Right renal pelvis (tissue), 4 donors: Measurements from ENCODE around the gene SYNDIG1. TPM values are rescaled to one million over a fixed set of nuclear protein-coding genes. Genes with fewer than 3 reads are reported as not detected.

Source experiments
- DNase-seq, 4 donors: peaks; one replicate each; pipeline ENCODE4 v3.0.0-alpha.2; 2013; ENCODE audit warnings: low read depth in 4 of 4, low spot score in 3 of 4, missing footprints in 1 of 4
- polyA plus RNA-seq, 4 donors: library from polyadenylated mRNA; unstranded; fragments of 120-200 nt; gene quantifications; one replicate each; pipeline ENCODE4 v1.2.1, GENCODE V29; 2013; ENCODE audit not compliant: insufficient read length in 4 of 4

SYNDIG1 gene
- polyA plus RNA-seq, 4 donors: 7.9 to 9.8 (median 9.6) TPM

DNA sequence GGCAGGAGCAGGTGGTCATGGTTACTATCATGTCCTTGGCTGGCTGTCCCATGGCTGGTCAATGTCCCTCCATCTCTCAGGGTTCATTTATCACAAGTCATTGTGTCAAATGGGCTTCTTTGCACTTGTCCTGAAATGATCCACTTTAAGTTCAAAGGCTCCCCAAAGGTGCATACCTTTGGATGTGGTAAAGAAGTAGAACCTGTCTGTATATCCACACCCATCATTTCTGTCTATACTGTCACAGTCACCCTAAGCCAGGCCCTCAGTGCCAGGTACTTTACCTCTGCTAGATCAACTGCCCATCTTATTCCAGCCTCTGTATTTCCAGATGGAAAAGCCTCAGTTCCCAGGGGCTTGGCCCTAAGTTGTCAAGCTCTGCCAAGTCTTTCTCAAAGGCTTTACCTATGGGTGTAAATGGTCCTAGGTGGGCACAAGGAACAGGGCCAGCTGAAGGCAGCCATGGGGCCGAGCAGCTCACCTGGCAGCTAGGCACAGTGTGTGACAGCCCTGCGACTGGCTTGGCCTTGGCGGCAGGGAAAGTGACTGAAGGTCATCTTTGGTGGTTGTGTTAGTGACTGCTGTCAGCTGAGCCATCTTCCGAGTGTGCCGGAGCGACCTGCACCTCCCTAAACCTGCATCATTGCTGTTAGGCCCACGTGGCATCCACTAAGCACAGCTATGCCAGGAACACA lies 198.4 kb downstream of the SYNDIG1 start:
- no peak for DNase-seq

- no peak for DNase-seq
These were observed 198.9 kb downstream of the SYNDIG1 start for GRCh38 chr20:24668384-24668702.

- DNase-seq: no peak
These were observed 199.4 kb downstream of the SYNDIG1 start for GRCh38 chr20:24668791-24669190.

DNA sequence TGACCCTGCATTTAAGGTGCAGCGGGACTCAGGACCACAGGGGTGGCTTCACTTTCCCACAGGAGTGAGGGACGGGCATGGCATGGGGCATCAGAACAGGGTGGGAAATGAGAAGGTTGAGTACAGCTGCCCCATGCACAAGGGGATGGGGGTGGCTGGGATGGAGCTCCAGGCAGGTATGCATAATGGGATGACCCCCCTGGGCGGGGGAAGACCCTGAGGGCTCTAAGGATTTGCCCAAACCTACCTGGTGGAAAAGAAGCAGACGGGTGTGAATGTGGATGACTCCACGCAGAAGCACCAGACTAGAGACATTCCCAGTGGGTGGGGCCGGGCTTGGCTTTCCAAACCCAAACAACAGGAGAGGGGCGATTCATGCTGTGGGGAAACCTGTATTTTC lies 200.3 kb downstream of the SYNDIG1 start:
- DNase-seq: no peak

DNA sequence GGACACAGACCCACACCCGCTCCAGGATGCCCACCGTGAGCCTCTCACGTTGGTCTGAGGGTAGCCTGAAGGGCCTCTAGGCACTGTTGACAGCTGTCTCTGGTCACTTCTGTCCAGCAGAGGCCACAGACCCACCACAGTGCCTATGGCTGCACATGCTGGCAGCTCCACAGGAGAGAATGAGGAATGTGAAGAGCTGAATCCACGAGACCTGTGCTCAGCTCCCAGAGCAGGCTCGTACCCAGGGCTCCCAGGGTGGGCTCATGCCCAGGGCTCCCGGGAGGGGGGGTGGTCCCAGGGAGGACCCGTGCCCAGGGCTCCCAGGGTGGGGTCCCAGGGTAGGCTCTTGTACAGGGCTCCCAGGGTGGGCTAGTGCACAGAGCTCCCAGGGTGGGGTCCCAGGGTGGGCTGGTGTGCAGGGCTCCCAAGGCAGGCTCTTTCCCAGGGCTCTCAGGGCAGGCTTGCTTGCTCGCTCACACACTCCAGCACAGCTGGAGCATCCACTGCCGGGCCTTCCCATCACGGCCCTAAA lies 201.0 kb downstream of the SYNDIG1 start:
- no peak for DNase-seq

DNA sequence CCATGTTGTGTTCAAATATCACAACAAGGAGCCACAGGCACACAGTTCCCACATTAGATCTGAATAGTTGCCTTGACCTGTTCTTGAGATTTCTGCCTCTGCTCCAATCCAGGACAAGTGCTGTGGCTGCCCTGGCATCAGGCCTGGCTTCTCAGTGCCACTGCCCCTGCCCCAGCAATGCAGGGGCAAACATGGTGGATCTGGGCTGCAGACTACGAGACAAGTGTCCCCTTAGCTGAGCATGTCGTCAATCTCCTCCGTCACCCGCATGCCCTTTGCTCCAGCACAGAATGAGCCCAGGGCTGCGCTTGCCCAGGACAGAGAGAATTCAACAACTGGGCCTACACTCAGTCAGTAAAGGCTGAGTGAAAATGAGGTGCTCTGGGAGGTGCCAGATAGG lies 201.6 kb downstream of the SYNDIG1 start:
- no peak for DNase-seq

DNA sequence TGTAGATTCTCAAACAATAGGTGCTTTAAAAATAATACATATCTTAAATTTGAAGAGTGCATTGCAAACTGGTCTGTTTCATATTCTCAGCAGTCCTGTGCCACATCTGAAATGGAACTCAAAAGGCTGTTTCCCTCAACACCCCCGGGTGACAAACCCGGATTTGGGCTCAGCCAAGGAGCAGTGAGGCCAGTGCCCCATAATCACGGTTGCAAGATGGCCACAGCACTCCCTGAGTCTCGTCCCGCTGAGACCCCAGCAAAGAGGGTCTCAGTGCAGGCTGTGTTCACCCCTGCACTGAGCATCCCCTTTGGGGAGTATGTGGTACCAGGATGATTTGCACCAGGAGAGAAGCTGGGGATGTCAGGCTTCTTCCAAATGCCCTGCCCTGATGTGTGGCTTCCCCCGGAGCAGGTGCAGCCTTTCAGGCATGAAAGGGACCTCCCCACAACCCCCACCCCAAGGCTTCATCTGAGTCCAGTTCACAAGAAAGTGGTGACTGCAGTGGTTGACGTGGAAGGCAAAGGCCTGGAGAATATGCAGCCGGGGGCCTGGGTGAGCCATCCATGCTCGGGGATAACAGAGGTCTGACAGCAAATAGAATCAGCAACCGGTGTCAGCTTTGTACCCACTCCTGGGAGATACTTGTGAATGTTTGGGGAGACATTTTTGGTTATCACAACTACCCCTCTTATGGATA lies 202.9 kb downstream of the SYNDIG1 start:
- no peak for DNase-seq

- no peak for DNase-seq
These were observed 203.7 kb downstream of the SYNDIG1 start for GRCh38 chr20:24672886-24673677.

- DNase-seq: no peak
These were observed 204.5 kb downstream of the SYNDIG1 start for GRCh38 chr20:24673678-24674570.

GRCh38 chr20:24674921-24675605 lies 205.6 kb downstream of the SYNDIG1 start:
- no peak for DNase-seq

DNA sequence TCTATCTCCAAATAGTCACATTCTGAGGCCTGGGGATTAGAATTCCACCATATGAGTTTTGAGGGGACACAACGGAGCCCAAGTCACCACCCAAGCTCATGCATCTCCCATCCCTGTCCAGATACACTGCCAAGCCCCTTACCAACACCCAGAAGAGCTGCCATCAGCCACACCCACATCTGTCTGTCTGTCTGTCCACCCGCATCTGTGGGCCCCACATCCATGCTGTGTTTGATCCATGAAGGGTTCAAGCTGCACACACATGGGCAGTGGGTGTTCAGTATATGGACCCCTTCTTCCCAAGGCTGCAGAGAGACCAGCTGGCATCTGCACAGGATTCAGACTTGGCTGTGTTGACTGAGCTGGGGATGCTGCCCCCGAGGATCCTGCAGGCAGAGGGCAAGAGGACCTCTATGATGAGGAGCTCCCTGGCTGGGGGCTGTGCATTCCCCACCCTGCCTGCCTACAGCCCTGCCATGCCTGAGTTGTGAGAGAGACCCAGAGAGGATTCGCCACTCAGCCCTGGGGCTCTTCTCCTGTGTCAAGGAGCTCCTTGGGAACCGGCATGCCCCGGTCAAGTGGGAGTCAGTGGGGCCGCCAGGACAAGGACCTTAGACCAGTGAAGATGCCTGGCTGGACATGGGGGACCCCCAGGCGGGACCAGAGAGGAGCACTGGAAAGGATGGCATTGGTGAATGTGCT lies 206.4 kb downstream of the SYNDIG1 start:
- DNase-seq: no peak

GRCh38 chr20:24676353-24676977 lies 207.0 kb downstream of the SYNDIG1 start:
- DNase-seq: no peak

- DNase-seq: no peak
These were observed 207.5 kb downstream of the SYNDIG1 start for GRCh38 chr20:24676978-24677370.

GRCh38 chr20:24677626-24678315 lies 208.3 kb downstream of the SYNDIG1 start:
- DNase-seq: no peak

GRCh38 chr20:24678351-24679106 lies 209.1 kb downstream of the SYNDIG1 start:
- DNase-seq: no peak

GRCh38 chr20:24679448-24680047 lies 210.1 kb downstream of the SYNDIG1 start:
- DNase-seq: no peak
